NT2/D1 (cell line): ENCODE measurements around the gene CFAP97D1.

Experiments used
- DNase-seq: peaks from one replicate; pipeline ENCODE4 v3.0.0-alpha.2; 2011; ENCODE audit warnings: low read depth, low spot score
- H3K27me3 ChIP-seq: 2 replicates; pipeline ENCODE4 v1.6.0; 2011; ENCODE audit warnings: mild to moderate bottlenecking; ENCODE audit not compliant: insufficient read length, insufficient read depth
- H3K36me3 ChIP-seq: 2 replicates; pipeline ENCODE4 v1.6.1; 2011; ENCODE audit warnings: mild to moderate bottlenecking, low read length, mixed read lengths; ENCODE audit not compliant: insufficient read depth, insufficient read length
- H3K4me1 ChIP-seq: 2 replicates; pipeline ENCODE4 v1.5.1; 2011; ENCODE audit not compliant: insufficient read depth, insufficient read length
- H3K4me3 ChIP-seq: 2 replicates; pipeline ENCODE4 v1.5.1; 2011; ENCODE audit warnings: low read depth; ENCODE audit not compliant: insufficient read length
- H3K9ac ChIP-seq: 2 replicates; pipeline ENCODE4 v1.6.0; 2011; ENCODE audit warnings: low read depth; ENCODE audit not compliant: insufficient read length
- H3K9me3 ChIP-seq: 2 replicates; pipeline ENCODE4 v1.5.1; 2011; ENCODE audit warnings: mild to moderate bottlenecking, low read length; ENCODE audit not compliant: insufficient read depth
- SUZ12 ChIP-seq: IDR thresholded peaks from 2 replicates; pipeline ENCODE4 v1.6.1; 2011; ENCODE audit not compliant: insufficient read length, insufficient read depth; ENCODE audit errors: extremely low read depth
- YY1 ChIP-seq: IDR thresholded peaks from 2 replicates; pipeline ENCODE4 v1.6.1; 2011; ENCODE audit not compliant: insufficient read length, insufficient read depth
- ZNF274 ChIP-seq: IDR thresholded peaks from 2 replicates; pipeline ENCODE4 v1.6.1; 2011; ENCODE audit warnings: mild to moderate bottlenecking, low read depth, low read length

CFAP97D1 gene

DNA sequence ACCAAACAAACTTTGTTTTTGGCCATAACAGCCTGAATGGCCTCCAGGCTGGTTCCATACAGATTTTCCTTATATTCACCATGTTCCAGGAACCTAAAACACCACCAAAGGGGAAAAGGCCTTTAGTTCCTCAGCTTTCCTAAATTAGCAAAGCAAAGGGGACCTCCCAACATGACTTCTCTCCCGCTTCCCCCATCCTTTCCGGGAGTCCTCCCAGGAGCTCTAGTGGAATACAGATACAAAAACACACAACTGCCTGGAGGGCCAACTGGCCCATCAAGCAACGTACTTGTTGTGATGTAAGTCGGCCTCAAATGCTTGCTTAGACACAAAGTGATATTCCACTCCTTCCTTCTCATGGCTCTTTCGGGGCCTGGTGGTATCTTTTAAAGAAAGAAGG is 30.6 kb downstream of the CFAP97D1 start:
- no peak for DNase-seq
- no peak for TF ChIP-seq ZNF274
- TF ChIP-seq SUZ12 = no peak
- TF ChIP-seq YY1 = no peak
- Histone ChIP-seq H3K27me3 (no peaks in the 10 kb centered on the region), H3K36me3 (peaks cover 39% of the 10 kb centered on the region), H3K9me3 (no peaks in the 10 kb centered on the region), H3K4me1 (peaks cover 3% of the 10 kb centered on the region), H3K4me3 (no peak overlapping the region), H3K9ac (no peak overlapping the region)

DNA sequence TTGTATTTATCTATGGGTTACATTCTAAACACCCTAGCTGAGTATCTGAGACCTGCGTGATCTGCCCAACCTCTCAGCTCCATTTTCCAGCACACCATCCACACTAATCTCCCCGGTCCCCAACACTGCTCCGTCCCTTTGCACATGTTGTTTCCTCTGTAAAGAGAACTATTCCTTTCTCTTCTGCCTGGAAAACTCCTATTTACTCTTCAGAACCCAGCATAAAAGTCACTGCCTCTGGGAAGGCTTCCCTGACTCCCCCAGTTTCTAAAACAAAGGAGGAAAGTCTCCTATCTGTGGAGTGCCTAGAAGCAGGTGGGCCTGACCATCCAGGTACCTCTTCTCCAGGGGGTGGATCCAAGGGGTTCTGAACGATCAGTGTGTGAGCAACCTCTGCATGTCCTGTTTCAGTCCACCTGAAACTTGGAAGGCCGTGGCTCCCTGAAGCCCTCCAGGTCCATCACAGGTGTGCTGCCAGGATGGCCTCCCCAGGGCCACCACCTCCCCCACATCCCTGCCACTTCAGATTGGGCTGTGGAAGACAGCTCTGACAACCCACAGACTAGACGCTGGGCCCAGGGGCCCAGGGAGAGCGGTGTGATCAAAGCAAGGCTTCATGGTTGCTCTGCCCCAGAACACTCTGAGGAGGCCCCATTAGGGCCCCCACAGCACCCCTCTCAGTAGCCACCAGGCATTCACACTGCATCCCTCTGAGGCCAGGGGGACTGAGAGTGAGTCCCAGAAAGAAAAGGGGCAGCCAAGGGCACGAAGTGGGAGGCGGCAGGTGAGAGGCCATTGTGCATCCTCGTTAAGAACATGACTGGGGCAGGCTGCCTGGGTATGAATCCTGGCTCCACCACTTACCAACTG is 32.4 kb downstream of the CFAP97D1 start:
- no peak for DNase-seq
- TF ChIP-seq YY1 (no peak), ZNF274 (no peak), SUZ12 (no peak)
- Histone ChIP-seq H3K27me3 (no peaks in the 10 kb centered on the region), H3K9me3 (no peaks in the 10 kb centered on the region), H3K4me3 (no peak overlapping the region), H3K4me1 (peaks cover 3% of the 10 kb centered on the region), H3K36me3 (peaks cover 48% of the 10 kb centered on the region), H3K9ac (no peak overlapping the region)

- no peak for TF ChIP-seq ZNF274
- no peak for TF ChIP-seq SUZ12
- no peak for TF ChIP-seq YY1
- H3K27me3 ChIP-seq = no peaks in the 10 kb centered on the region
- no peak overlapping the region for H3K4me3 ChIP-seq
- H3K4me1 ChIP-seq = peaks cover 3% of the 10 kb centered on the region
- H3K9ac ChIP-seq = no peak overlapping the region
- peaks cover 53% of the 10 kb centered on the region for H3K36me3 ChIP-seq
- H3K9me3 ChIP-seq = no peaks in the 10 kb centered on the region
- DNase-seq = no peak
Measured at GRCh38 chr17:43813386-43813785, 33.2 kb downstream of the CFAP97D1 start.

- Histone ChIP-seq H3K9ac (no peak overlapping the region), H3K9me3 (no peaks in the 10 kb centered on the region), H3K4me1 (peaks cover 3% of the 10 kb centered on the region), H3K4me3 (no peak overlapping the region), H3K27me3 (no peaks in the 10 kb centered on the region), H3K36me3 (peaks cover 50% of the 10 kb centered on the region)
- TF ChIP-seq YY1 (no peak), SUZ12 (no peak), ZNF274 (no peak)
- DNase-seq = no peak
Measured at GRCh38 chr17:43814026-43814425, 33.8 kb downstream of the CFAP97D1 start.

DNA sequence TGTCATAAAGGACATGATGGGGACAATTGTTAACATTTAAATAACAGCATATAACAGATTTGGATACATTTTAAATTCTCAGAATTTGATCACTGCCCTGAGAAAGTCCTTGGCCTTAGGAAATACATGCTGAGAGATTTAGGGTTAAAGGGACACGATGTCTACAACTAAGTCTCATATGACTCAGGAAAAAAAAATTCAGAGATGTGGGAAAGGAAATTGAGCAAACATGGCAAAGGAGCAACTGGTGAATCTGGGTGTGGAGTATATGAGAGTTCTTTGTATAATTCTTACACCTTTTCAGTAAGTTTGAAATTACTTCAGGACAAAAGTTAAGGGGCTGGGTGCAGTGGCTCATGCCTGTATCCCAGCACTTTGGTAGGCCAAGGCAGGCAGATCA is 34.5 kb downstream of the CFAP97D1 start:
- Histone ChIP-seq H3K27me3 (no peaks in the 10 kb centered on the region), H3K9ac (no peak overlapping the region), H3K9me3 (no peaks in the 10 kb centered on the region), H3K4me1 (peaks cover 3% of the 10 kb centered on the region), H3K36me3 (peaks cover 55% of the 10 kb centered on the region), H3K4me3 (no peak overlapping the region)
- DNase-seq = no peak
- TF ChIP-seq YY1 = no peak

GRCh38 chr17:43816336-43817320 is 36.4 kb downstream of the CFAP97D1 start:
- Histone ChIP-seq H3K9me3 (no peaks in the 10 kb centered on the region), H3K4me1 (no peaks in the 10 kb centered on the region), H3K27me3 (no peaks in the 10 kb centered on the region), H3K4me3 (no peak overlapping the region), H3K36me3 (peaks cover 70% of the 10 kb centered on the region), H3K9ac (no peak overlapping the region)
- TF ChIP-seq ZNF274 = no peak
- no peak for TF ChIP-seq SUZ12
- no peak for DNase-seq

- no peaks in the 10 kb centered on the region for H3K4me1 ChIP-seq
- TF ChIP-seq SUZ12 (no peak), ZNF274 (no peak), YY1 (no peak)
- H3K4me3 ChIP-seq = no peak overlapping the region
- H3K9me3 ChIP-seq = no peaks in the 10 kb centered on the region
- H3K36me3 ChIP-seq = peaks cover 77% of the 10 kb centered on the region
- DNase-seq = no peak
- no peak overlapping the region for H3K9ac ChIP-seq
- H3K27me3 ChIP-seq = no peaks in the 10 kb centered on the region
Measured at GRCh38 chr17:43817826-43818225, 37.6 kb downstream of the CFAP97D1 start.
